HepG2 (cell line): ENCODE data around the gene HOXA4. TPM values are rescaled to one million over a fixed set of nuclear protein-coding genes. Genes with fewer than 3 reads are reported as not detected.
A peak's percentile ranks its signal among the peaks of the same experiment; 100 is the strongest.

Source experiments
- ATAC-seq: fragments of 200-7000 bp; cut with Tn5 transposase; 3 replicates; pipeline ENCODE4 v1.9.1; 2020; ENCODE audit warnings: mild to moderate bottlenecking, moderate library complexity
- BruUV-seq: library from RNA; stranded (reverse); fragments of 400-500 nt; replicated peaks from 2 replicates; lab custom pipeline; 2021; lab: Mats Ljungman, UMichigan
- CTCF ChIA-PET: fragments of 300-600 bp; formaldehyde crosslinking; extraction: SDS; loops from one replicate; lab custom pipeline; 2021; ENCODE audit warnings: low total read pairs, inconsistent platforms, low intra/inter-chr PET ratio; lab: Yijun Ruan, JAX
- POLR2A ChIA-PET: fragments of 350-600 bp; sonication (Branson Sonifier 250); formaldehyde crosslinking; loops from one replicate; lab custom pipeline; 2020; ENCODE audit warnings: antibody characterized with exemption, inconsistent platforms; lab: Yijun Ruan, JAX
- DNase-seq: peaks from one replicate; pipeline ENCODE4 v3.0.0-alpha.2; 2015; ENCODE audit warnings: low spot score
- FAIRE-seq: peaks from 3 replicates; lab custom pipeline; 2011; peaks lifted over from hg19 to GRCh38; lab: Jason Lieb, UNC
- H2AFZ ChIP-seq: one replicate; pipeline ENCODE4 v1.6.1; 2011; ENCODE audit warnings: low read length, inconsistent platforms
- H3K27ac ChIP-seq: fragments of 300-600 bp; 3 replicates; pipeline ENCODE4 v1.8.0; 2011; ENCODE audit warnings: mixed run types, mild to moderate bottlenecking, mixed read lengths, low read length, inconsistent platforms; ENCODE audit not compliant: insufficient read depth; ENCODE audit errors: extremely low read length
- H3K27me3 ChIP-seq, 2 experiments: fragments of 200-600 bp in 1 of 2; 2 replicates in 1 of 2; 3 replicates in 1 of 2; pipeline versions ENCODE4 v1.6.0 to v1.8.0; 2011; ENCODE audit warnings: low read length in 2 of 2, mild to moderate bottlenecking in 2 of 2, moderate library complexity in 2 of 2, inconsistent platforms in 1 of 2; ENCODE audit not compliant: insufficient read depth in 2 of 2, control insufficient read depth in 1 of 2
- H3K36me3 ChIP-seq, 2 experiments: fragments of 200-600 bp in 1 of 2; replicated peaks in 1 of 2; 2 replicates in 1 of 2; 3 replicates in 1 of 2; pipeline versions ENCODE4 v1.5.1 to v1.8.0; 2011; ENCODE audit warnings: low read length in 2 of 2, inconsistent platforms in 1 of 2; ENCODE audit not compliant: insufficient read depth in 2 of 2, control insufficient read depth in 1 of 2
- H3K4me1 ChIP-seq: 2 replicates; pipeline ENCODE4 v1.5.1; 2012; ENCODE audit warnings: low read length, inconsistent platforms; ENCODE audit not compliant: insufficient read depth
- H3K4me2 ChIP-seq: 2 replicates; pipeline ENCODE4 v1.6.0; 2011; ENCODE audit warnings: low read depth, low read length, inconsistent platforms
- H3K4me3 ChIP-seq, 3 experiments: fragments of 200-600 bp in 1 of 3; sonication (generic), shearing (Covaris generic) in 1 of 3; replicated peaks in 1 of 3; 2 replicates each; pipeline ENCODE4 v1.5.1; 2011 to 2016; ENCODE audit warnings: low read length in 3 of 3, inconsistent platforms in 2 of 3, low read depth in 2 of 3, mild to moderate bottlenecking in 2 of 3, control low read depth in 1 of 3, mixed read lengths in 1 of 3; ENCODE audit not compliant: insufficient read depth in 1 of 3
- H3K79me2 ChIP-seq: one replicate; pipeline ENCODE4 v1.6.1; 2011; ENCODE audit warnings: low read length, inconsistent platforms; ENCODE audit not compliant: insufficient read depth
- H3K9ac ChIP-seq: 2 replicates; pipeline ENCODE4 v1.6.0; 2011; ENCODE audit warnings: mild to moderate bottlenecking, low read depth, low read length, inconsistent platforms; ENCODE audit not compliant: insufficient read depth
- H3K9me3 ChIP-seq: 2 replicates; pipeline ENCODE4 v1.5.1; 2012; ENCODE audit warnings: mild to moderate bottlenecking, low read length
- H4K20me1 ChIP-seq: 2 replicates; pipeline ENCODE4 v1.6.0; 2011; ENCODE audit warnings: inconsistent platforms, mild to moderate bottlenecking, low read length, moderate library complexity; ENCODE audit not compliant: insufficient read depth
- AGO2 ChIP-seq: fragments of 200-400 bp; formaldehyde crosslinking; optimal IDR thresholded peaks from 2 replicates; pipeline ENCODE3; 2017; ENCODE audit warnings: mild to moderate bottlenecking, low read depth, low read length, moderate library complexity
- ONECUT2 ChIP-seq: sonication (generic); formaldehyde crosslinking; IDR thresholded peaks from 2 replicates; pipeline ENCODE4 v1.4.0; 2020; ENCODE audit warnings: missing genetic modification reagents
- PAF1 ChIP-seq: IDR thresholded peaks from 2 replicates; pipeline ENCODE4 v1.6.1; 2016; ENCODE audit warnings: missing genetic modification reagents, missing compliant biosample characterization
- WGBS: methylation state at CpG from one replicate; pipeline ENCODE4 v1.1.6; 2017; ENCODE audit warnings: low lambda C conversion rate; 5-methylcytosine and 5-hydroxymethylcytosine counted together
- in situ Hi-C: cut with HindIII; loops from 2 replicates; pipeline ENCODE4 v1.10.0; 2017; ENCODE audit warnings: low pct_unique_long_range_greater_than_20kb; ENCODE audit not compliant: extremely low pct_ligation_motif_present
- intact Hi-C: fragments of 100-400 bp; cut with micrococcal nuclease; formaldehyde crosslinking; loops from one replicate; pipeline ENCODE4 v1.10.0; 2022; ENCODE audit not compliant: unreplicated experiment
- polyA plus RNA-seq, 8 experiments: library from polyadenylated mRNA; depleted of rRNA in 3 of 8; stranded (reverse) in 7 of 8; unstranded in 1 of 8; fragments of >200 nt; fragmentation: Illumina TruSeq in 4 of 8; extraction: Trizol in 4 of 8; gene quantifications; 2 replicates each; pipeline versions ENCODE4 v1.2.1 to v1.2.3, GENCODE V29; 2011 to 2016; ENCODE audit warnings: low read depth in 4 of 8, missing spikeins in 1 of 8, mixed read lengths in 1 of 8; ENCODE audit not compliant: insufficient read depth in 1 of 8
- total RNA-seq, 5 experiments: library from RNA; depleted of rRNA; stranded (reverse); fragments of >200 nt; fragmentation: Illumina TruSeq; extraction: Trizol; gene quantifications; 2 replicates each; pipeline ENCODE4 v1.2.3, GENCODE V29; 2016; ENCODE audit warnings: low read depth in 1 of 5

Gene HOXA4
- total and polyA plus RNA-seq, 2 of the 13 experiments (the other 11 are each of a cell fraction or from before 2014, with no cell fraction given): 2.4 to 5.4 TPM

GRCh38 chr7:27106181-27106900 lies 24.2 kb downstream of the HOXA4 start:
- Histone ChIP-seq H3K4me1 (peaks cover 5% of the 10 kb centered on the region; the same call in 1 of the 2 replicates), H3K4me2 (no peak overlapping the region), H3K79me2 (no peaks in the 10 kb centered on the region), H3K27ac (no peak overlapping the region), H3K9ac (no peak overlapping the region), H3K9me3 (no peaks in the 10 kb centered on the region), H3K27me3 (no peaks in the 10 kb centered on the region), H2AFZ (no peak overlapping the region), H3K36me3 (peaks cover 2 to 7% of the 10 kb centered on the region in 2 experiments; a peak in 2 of 5 replicates), H4K20me1 (no peaks in the 10 kb centered on the region), H3K4me3 (no peak overlapping the region)
- intact Hi-C loops (no loop called here), in situ Hi-C loops (no loop called here)
- ATAC-seq: no peak
- BruUV-seq: no TSS peak
- WGBS: 91% methylated on average over 18 of the region's 44 CpGs
- no peak for DNase-seq
- CTCF ChIA-PET: no interaction called here
- POLR2A ChIA-PET: interaction anchor here (1.7 kb wide), 1 partner anchor 14 kb away, joined by 4 read pairs; no protein-coding TSS in a partner anchor
- peak; percentile 98 for TF ChIP-seq AGO2
- TF ChIP-seq PAF1 (CRISPR knock-in tag): no peak
- no peak for FAIRE-seq

- H3K4me2 ChIP-seq: no peak overlapping the region
- in situ Hi-C loops (no loop called here), intact Hi-C loops (no loop called here)
- no peak overlapping the region for H2AFZ ChIP-seq
- H3K79me2 ChIP-seq: no peaks in the 10 kb centered on the region
- peaks cover 2 to 7% of the 10 kb centered on the region in 2 experiments; a peak in 1 of 5 replicates for H3K36me3 ChIP-seq
- H3K4me1 ChIP-seq: no peaks in the 10 kb centered on the region
- no peak overlapping the region for H3K4me3 ChIP-seq
- WGBS: 93% methylated on average over 13 of the region's 13 CpGs
- ATAC-seq (no peak), DNase-seq (no peak), FAIRE-seq (no peak)
- H3K9me3 ChIP-seq: no peaks in the 10 kb centered on the region
- POLR2A ChIA-PET: interaction anchor here (1.7 kb wide), 1 partner anchor 15 kb away, joined by 4 read pairs; no protein-coding TSS in a partner anchor
- no peak overlapping the region for H3K27ac ChIP-seq
- H4K20me1 ChIP-seq: no peaks in the 10 kb centered on the region
- no peak for TF ChIP-seq ONECUT2 (CRISPR knock-in tag)
- CTCF ChIA-PET: no interaction called here
- no peaks in the 10 kb centered on the region for H3K27me3 ChIP-seq
- H3K9ac ChIP-seq: no peak overlapping the region
- no TSS peak for BruUV-seq
Measured at GRCh38 chr7:27105301-27106031, 25.1 kb downstream of the HOXA4 start.
